H1 (cell line): Measurements from ENCODE around the gene ASF1A. TPM values are rescaled to one million over a fixed set of nuclear protein-coding genes. Genes with fewer than 3 reads are reported as not detected.

ENCODE experiments used
- CTCF ChIA-PET: fragments of 300-600 bp; sonication (Branson Sonifier 250); formaldehyde crosslinking; loops from one replicate; lab custom pipeline; 2021; ENCODE audit not compliant: partially characterized antibody; lab: Charles Lee
- POLR2A ChIA-PET: fragments of 300-600 bp; sonication (Branson Sonifier 250); formaldehyde crosslinking; loops from one replicate; lab custom pipeline; 2021; ENCODE audit warnings: inconsistent platforms; ENCODE audit not compliant: partially characterized antibody; lab: Charles Lee
- DNase-seq, 2 experiments: peaks; one replicate each; pipeline versions ENCODE4 v3.0.0 to v3.0.0-alpha.2; 2010 to 2022; ENCODE audit warnings: low spot score in 2 of 2, low read depth in 1 of 2, mixed read lengths in 1 of 2
- FAIRE-seq: peaks from 2 replicates; lab custom pipeline; 2011; peaks lifted over from hg19 to GRCh38; lab: Jason Lieb, UNC
- H2AFZ ChIP-seq: 2 replicates; pipeline ENCODE4 v1.8.1; 2012; ENCODE audit warnings: low read length, inconsistent platforms
- H2AK5ac ChIP-seq: 2 replicates; pipeline ENCODE4 v1.6.1; 2013; ENCODE audit warnings: low read depth, low read length
- H2BK120ac ChIP-seq: replicated peaks from 2 replicates; pipeline ENCODE3; 2013; ENCODE audit warnings: low read depth, low read length, inconsistent platforms
- H2BK12ac ChIP-seq: 2 replicates; pipeline ENCODE4 v1.6.1; 2013; ENCODE audit warnings: low read depth, low read length
- H2BK15ac ChIP-seq: 2 replicates; pipeline ENCODE4 v1.6.1; 2013; ENCODE audit warnings: low read length
- H2BK20ac ChIP-seq: 2 replicates; pipeline ENCODE4 v1.6.1; 2013; ENCODE audit warnings: low read length
- H2BK5ac ChIP-seq: 2 replicates; pipeline ENCODE4 v1.6.1; 2013; ENCODE audit warnings: low read depth, low read length
- H3K14ac ChIP-seq: 2 replicates; pipeline ENCODE4 v1.6.1; 2013; ENCODE audit warnings: inconsistent platforms; ENCODE audit not compliant: insufficient read length
- H3K18ac ChIP-seq: 2 replicates; pipeline ENCODE4 v1.6.1; 2013; ENCODE audit warnings: low read length; ENCODE audit errors: extremely low read depth
- H3K23ac ChIP-seq: 2 replicates; pipeline ENCODE4 v1.6.1; 2013; ENCODE audit warnings: inconsistent platforms; ENCODE audit not compliant: insufficient read length
- H3K23me2 ChIP-seq: 2 replicates; pipeline ENCODE4 v1.6.1; 2013; ENCODE audit warnings: low read depth, low read length
- H3K27ac ChIP-seq: 2 replicates; pipeline ENCODE4 v1.6.1; 2011; ENCODE audit warnings: low read depth, low read length, inconsistent platforms
- H3K27me3 ChIP-seq, 4 experiments: replicated peaks in 1 of 4; 1 replicate in 1 of 4; 2 replicates in 3 of 4; pipeline versions ENCODE4 v1.6.1 to v1.8.1; 2011 to 2013; ENCODE audit warnings: low read length in 3 of 4, mild to moderate bottlenecking in 3 of 4, inconsistent platforms in 2 of 4, mixed read lengths in 2 of 4, moderate library complexity in 1 of 4; ENCODE audit not compliant: control insufficient read depth in 3 of 4, insufficient read depth in 3 of 4; ENCODE audit errors: extremely low read depth in 1 of 4
- H3K36me3 ChIP-seq, 4 experiments: 2 replicates each; pipeline versions ENCODE4 v1.6.1 to v1.8.1; 2011 to 2013; ENCODE audit warnings: mild to moderate bottlenecking in 4 of 4, low read length in 3 of 4, moderate library complexity in 2 of 4, control low read depth in 1 of 4, inconsistent platforms in 1 of 4; ENCODE audit not compliant: insufficient read depth in 4 of 4, control insufficient read depth in 2 of 4
- H3K4ac ChIP-seq: replicated peaks from 2 replicates; pipeline ENCODE3; 2013; ENCODE audit warnings: low read length, low read depth, mixed read lengths, inconsistent platforms; ENCODE audit not compliant: insufficient read length
- H3K4me1 ChIP-seq, 4 experiments: replicated peaks in 1 of 4; 1 replicate in 1 of 4; 2 replicates in 3 of 4; pipeline versions ENCODE4 v1.6.1 to v1.8.1; 2011 to 2013; ENCODE audit warnings: low read length in 3 of 4, inconsistent platforms in 2 of 4, mixed read lengths in 1 of 4; ENCODE audit not compliant: insufficient read depth in 4 of 4, control insufficient read depth in 3 of 4
- H3K4me2 ChIP-seq, 2 experiments: 2 replicates each; pipeline versions ENCODE4 v1.6.1 to v1.8.1; 2011 to 2013; ENCODE audit warnings: low read depth in 2 of 2, low read length in 2 of 2, control low read depth in 1 of 2, inconsistent platforms in 1 of 2, mild to moderate bottlenecking in 1 of 2; ENCODE audit not compliant: insufficient read depth in 1 of 2
- H3K4me3 ChIP-seq, 4 experiments: fragments of 200-600, 300-600 bp in 1 of 4; sonication (generic), shearing (Covaris generic), sonication (Bioruptor Twin) in 1 of 4; 2 replicates each; pipeline versions ENCODE4 v1.5.1 to v1.8.1; 2011 to 2016; ENCODE audit warnings: low read length in 4 of 4, low read depth in 3 of 4, control low read depth in 2 of 4, inconsistent platforms in 2 of 4, mild to moderate bottlenecking in 2 of 4, mixed read lengths in 1 of 4, moderate library complexity in 1 of 4; ENCODE audit not compliant: insufficient read depth in 2 of 4; ENCODE audit errors: extremely low read depth in 1 of 4
- H3K56ac ChIP-seq: replicated peaks from 2 replicates; pipeline ENCODE3; 2013; ENCODE audit warnings: low read depth, mild to moderate bottlenecking, mixed read lengths, low read length, inconsistent platforms; ENCODE audit not compliant: insufficient read length
- H3K79me1 ChIP-seq: 2 replicates; pipeline ENCODE4 v1.6.1; 2013; ENCODE audit warnings: low read depth, low read length, control low read depth
- H3K79me2 ChIP-seq, 2 experiments: 2 replicates each; pipeline versions ENCODE4 v1.6.1 to v1.8.1; 2012 to 2013; ENCODE audit warnings: low read length in 2 of 2, mild to moderate bottlenecking in 2 of 2, inconsistent platforms in 1 of 2; ENCODE audit not compliant: insufficient read depth in 2 of 2, control insufficient read depth in 1 of 2
- H3K9ac ChIP-seq, 4 experiments: replicated peaks in 1 of 4; 1 replicate in 1 of 4; 2 replicates in 3 of 4; pipeline versions ENCODE4 v1.6.1 to v1.8.1; 2011 to 2013; ENCODE audit warnings: low read depth in 3 of 4, low read length in 3 of 4, control low read depth in 2 of 4, mild to moderate bottlenecking in 2 of 4, moderate library complexity in 2 of 4, inconsistent platforms in 1 of 4; ENCODE audit errors: extremely low read depth in 1 of 4
- H3K9me3 ChIP-seq, 2 experiments: 2 replicates each; pipeline versions ENCODE4 v1.6.1 to v1.8.1; 2012 to 2013; ENCODE audit warnings: mild to moderate bottlenecking in 2 of 2, moderate library complexity in 2 of 2, control low read depth in 1 of 2, inconsistent platforms in 1 of 2, low read depth in 1 of 2, low read length in 1 of 2, mixed read lengths in 1 of 2; ENCODE audit not compliant: insufficient read depth in 2 of 2
- H4K20me1 ChIP-seq, 2 experiments: replicated peaks in 1 of 2; 2 replicates each; pipeline versions ENCODE3 to v1.8.1; 2011 to 2013; ENCODE audit warnings: inconsistent platforms in 2 of 2, low read length in 2 of 2, mild to moderate bottlenecking in 1 of 2; ENCODE audit not compliant: insufficient read depth in 2 of 2, control insufficient read depth in 1 of 2
- H4K5ac ChIP-seq: 2 replicates; pipeline ENCODE4 v1.6.1; 2013; ENCODE audit warnings: low read length, low read depth, mixed read lengths, inconsistent platforms; ENCODE audit not compliant: insufficient read length
- H4K8ac ChIP-seq: 2 replicates; pipeline ENCODE4 v1.8.0; 2013; ENCODE audit warnings: mild to moderate bottlenecking, moderate library complexity, low read length, inconsistent platforms; ENCODE audit not compliant: insufficient read depth; ENCODE audit errors: extremely low read depth
- H4K91ac ChIP-seq: replicated peaks from 2 replicates; pipeline ENCODE3; 2013; ENCODE audit warnings: low read length, mixed read lengths, inconsistent platforms; ENCODE audit not compliant: insufficient read length
- ATF2 ChIP-seq: IDR thresholded peaks from 2 replicates; pipeline ENCODE4 v1.6.1; 2012; ENCODE audit warnings: low read length, inconsistent platforms
- WGBS, 2 experiments: shearing (Covaris generic) in 1 of 2; methylation state at CpG; one replicate each; pipeline versions ENCODE4 v1.1.6 to v1.1.7; 2013 to 2015; ENCODE audit warnings: low lambda C conversion rate in 2 of 2, mixed read lengths in 2 of 2, inconsistent platforms in 1 of 2, low coverage in 1 of 2, missing lambda C conversion rate in 1 of 2; ENCODE audit not compliant: insufficient replicate concordance in 2 of 2, insufficient coverage in 1 of 2, insufficient read length in 1 of 2; ENCODE audit errors: extremely low coverage in 1 of 2, missing lambda C conversion rate in 1 of 2; 5-methylcytosine and 5-hydroxymethylcytosine counted together
- polyA plus RNA-seq, 7 experiments: library from polyadenylated mRNA; depleted of rRNA in 3 of 7; stranded (reverse) in 5 of 7; unstranded in 2 of 7; fragments of >200 nt in 5 of 7; fragments of 200-250 nt in 2 of 7; gene quantifications; 1 replicate in 5 of 7; 2 replicates in 1 of 7; 4 replicates in 1 of 7; pipeline versions ENCODE4 v1.2.1 to v1.2.3, GENCODE V29; 2011 to 2013; ENCODE audit warnings: missing spikeins in 2 of 7, mixed read lengths in 2 of 7
- total RNA-seq: library from RNA; stranded (reverse); fragmentation: NEBNext Ultra II Directional; extraction: Animal tissue kit (Norgen Biotek cat#: 25700); gene quantifications from 2 replicates; pipeline ENCODE4 v1.2.1, GENCODE V29; 2021

The ASF1A gene
- total and polyA plus RNA-seq, 2 of the 8 experiments (the other 6 are each of a cell fraction or from before 2014, with no cell fraction given), result 11.4 to 50.2 TPM

GRCh38 chr6:118844915-118845314 lies 49.0 kb upstream of the ASF1A start:
- no peak for FAIRE-seq
- H2AK5ac ChIP-seq, result no peak overlapping the region
- 91% methylated on average over 3 of the region's 3 CpGs; no CpG with 5 or more reads in 1 of the 2 experiments for WGBS, 2 experiments

More at GRCh38 chr6:118844915-118845314, 49.0 kb upstream of the ASF1A start:
- DNase-seq, result no peak
- Histone ChIP-seq H2BK120ac (no peak overlapping the region), H3K4me3 (no peak overlapping the region), H2BK12ac (no peak overlapping the region), H4K20me1 (no peaks in the 10 kb centered on the region), H2BK5ac (no peak overlapping the region), H2BK20ac (no peak overlapping the region), H2BK15ac (no peak overlapping the region), H3K36me3 (no peaks in the 10 kb centered on the region), H3K27me3 (no peaks in the 10 kb centered on the region), H3K4me2 (no peak overlapping the region), H3K9me3 (no peaks in the 10 kb centered on the region; a peak in 1 of 4 replicates), H3K23ac (no peak overlapping the region), H3K79me1 (no peaks in the 10 kb centered on the region), H2AFZ (no peak overlapping the region), H3K23me2 (no peaks in the 10 kb centered on the region), H3K18ac (no peak overlapping the region), H4K5ac (no peak overlapping the region), H4K91ac (no peak overlapping the region), H3K27ac (no peak overlapping the region), H3K4ac (no peak overlapping the region), H3K14ac (no peak overlapping the region), H3K56ac (no peak overlapping the region), H3K9ac (no peak overlapping the region), H3K79me2 (no peaks in the 10 kb centered on the region), H4K8ac (no peak overlapping the region), H3K4me1 (no peaks in the 10 kb centered on the region)
- ChIA-PET POLR2A (no interaction called here), CTCF (interaction anchor here (0.5 kb wide), 1 partner anchor 1228 kb away, joined by 3 read pairs; no protein-coding TSS in a partner anchor)
- TF ChIP-seq ATF2, result no peak
